Inflammatory macrophage treated with lipopolysaccharide for 1 hour (primary cell): Measurements from ENCODE around the gene TNFSF15.

Experiments
- DNase-seq, 2 donors: peaks; one replicate each; pipeline ENCODE4 v3.0.0-alpha.2; 2020 to 2022

Gene TNFSF15

GRCh38 chr9:114787214-114787613 lies 18.6 kb downstream of the TNFSF15 start:
- no peak for DNase-seq

GRCh38 chr9:114785866-114786650 lies 19.8 kb downstream of the TNFSF15 start:
- peak in 1 of 2 donors; percentile 36 for DNase-seq

DNA sequence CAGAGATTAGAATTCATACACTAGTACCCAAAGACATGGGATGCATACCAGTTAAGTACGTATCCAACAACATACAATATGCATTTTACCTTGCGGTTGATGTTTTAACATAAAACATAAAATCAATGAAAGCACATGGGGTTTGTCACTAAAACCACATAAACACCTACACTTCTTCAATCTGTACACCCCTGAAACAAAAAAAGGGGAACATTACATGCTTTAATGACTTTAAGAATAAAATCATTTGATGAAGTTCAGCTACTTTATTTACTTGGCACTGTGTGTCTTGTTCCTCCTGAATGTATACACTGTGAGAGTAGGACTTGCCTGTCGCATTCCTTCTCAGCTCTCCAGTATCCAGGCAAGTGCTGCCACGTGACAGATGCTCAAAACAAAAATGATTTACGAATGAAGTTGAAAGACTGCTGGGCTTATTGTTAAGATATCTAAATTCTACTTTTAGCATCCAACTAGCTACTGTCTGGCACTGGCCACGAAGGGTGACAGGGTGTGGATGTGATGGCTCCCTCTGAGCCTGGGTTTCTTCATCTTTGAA lies 21.0 kb downstream of the TNFSF15 start:
- no peak for DNase-seq

- no peak for DNase-seq
These were observed 23.3 kb downstream of the TNFSF15 start for GRCh38 chr9:114782586-114782985.

DNA sequence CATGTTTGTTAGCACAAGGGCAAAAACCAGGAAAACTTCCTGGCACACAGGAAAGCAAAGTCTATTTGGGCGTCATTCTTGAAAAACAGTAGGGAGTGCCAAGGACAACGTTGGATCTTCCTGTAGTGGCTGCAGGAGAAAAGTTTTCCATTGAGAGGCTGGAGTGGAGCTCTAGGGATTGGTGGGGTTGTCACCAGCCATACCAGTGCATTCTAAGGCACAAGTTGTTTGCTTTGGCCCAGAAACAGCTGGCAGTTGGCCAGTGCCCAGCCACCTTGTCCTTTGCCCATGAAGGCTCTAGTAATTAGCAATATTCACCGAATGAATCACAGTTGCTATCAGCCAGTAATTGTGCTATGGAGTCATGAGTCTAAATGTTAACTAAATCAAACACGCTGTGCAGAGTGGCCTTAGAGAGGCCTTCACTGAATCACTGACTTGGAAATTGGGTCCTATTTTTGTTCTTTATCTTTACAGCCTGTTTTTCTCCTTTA lies 26.4 kb downstream of the TNFSF15 start:
- no peak for DNase-seq

DNA sequence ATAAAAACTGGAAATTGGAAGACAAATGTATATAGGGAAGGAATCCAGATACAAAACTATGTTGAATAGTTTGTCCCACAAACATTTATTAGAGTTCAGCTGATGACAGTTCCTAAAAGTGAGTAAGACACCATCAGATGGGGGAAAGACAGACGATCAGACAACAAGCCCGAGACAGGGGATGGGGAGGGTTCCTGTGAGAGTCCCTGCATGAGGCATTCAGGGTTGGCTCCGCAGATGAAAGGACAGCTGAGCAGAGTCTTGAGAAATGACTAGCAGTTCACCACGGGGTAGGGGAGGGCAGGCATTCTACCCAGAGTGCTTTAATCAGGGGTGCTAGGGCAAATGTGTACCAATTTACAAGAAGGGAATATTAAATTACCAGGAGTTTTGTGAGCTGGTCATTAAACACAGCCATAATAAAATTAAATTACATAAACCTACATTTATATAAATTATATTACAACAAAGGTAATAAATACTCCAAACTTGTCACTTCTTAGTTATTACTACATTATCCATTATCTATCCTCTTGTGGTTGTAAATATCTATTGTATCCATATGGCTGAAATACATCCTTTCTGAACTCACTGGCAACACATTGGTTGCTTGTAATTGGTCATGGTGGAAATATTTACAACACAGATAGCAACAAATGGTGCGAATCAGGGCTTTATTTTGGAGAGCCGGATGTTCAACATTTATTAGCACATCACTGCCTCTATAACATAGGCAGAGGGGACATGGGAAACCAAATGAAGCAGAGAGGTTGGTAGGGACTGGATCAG lies 27.8 kb downstream of the TNFSF15 start:
- DNase-seq, result no peak

- DNase-seq, result no peak
These were observed 29.0 kb downstream of the TNFSF15 start for GRCh38 chr9:114776683-114777399.

DNA sequence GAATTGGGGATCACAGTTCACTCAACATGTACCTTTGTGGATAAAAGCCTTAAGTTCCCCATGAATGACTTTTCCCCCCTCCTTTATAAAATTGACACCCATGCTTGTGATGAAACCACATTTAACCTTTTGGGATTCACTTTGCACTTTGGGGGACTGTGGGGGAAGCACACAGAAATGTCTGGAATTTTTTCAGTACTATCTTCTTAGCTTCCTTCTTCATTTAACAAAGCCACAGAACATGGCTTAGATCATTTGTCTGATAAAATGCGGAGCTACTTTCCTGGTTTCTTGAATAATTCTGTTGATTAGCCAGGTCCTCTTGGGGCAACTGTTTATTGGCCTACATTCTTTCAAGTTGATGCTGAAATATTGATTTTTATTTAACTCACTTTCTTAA lies 29.9 kb downstream of the TNFSF15 start:
- no peak for DNase-seq

DNA sequence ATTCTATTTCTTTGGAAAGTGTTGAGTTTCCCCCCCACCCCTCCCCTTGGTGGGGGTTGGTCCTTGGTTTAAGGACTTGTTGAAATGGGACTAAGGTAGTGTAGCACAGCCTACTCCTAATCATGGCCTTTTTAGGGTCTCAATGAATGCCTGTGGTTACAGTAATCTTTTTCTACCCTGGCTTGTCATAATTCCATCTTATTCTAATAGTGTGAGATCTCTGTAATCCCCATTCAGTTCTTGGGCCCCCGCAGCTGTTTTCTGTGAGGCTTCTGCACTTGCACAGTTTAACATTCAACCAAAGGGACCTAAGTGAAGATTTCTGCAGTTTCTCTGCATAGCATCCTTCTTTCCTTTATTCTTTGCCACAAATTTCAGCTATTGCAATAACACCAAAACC lies 30.7 kb downstream of the TNFSF15 start:
- no peak for DNase-seq

DNA sequence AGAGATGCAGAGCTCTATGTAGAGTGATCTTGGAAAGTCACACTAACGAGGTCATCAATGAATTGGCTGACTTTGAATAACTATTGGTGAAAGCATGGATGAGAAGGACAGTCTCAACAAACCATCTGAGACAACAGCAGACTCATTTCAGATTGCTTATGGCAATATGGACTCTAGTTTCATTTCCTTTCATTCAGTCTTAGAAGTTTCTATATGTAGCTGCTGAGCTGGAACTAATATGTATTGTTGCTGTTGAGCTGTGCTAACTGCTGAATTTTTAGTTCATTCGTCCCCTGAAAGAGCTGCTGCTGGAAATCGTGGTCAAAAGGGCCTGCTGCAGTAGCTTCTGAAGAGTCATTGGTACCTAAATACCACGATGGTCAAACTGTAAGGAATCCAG lies 31.3 kb downstream of the TNFSF15 start:
- DNase-seq, result no peak

DNA sequence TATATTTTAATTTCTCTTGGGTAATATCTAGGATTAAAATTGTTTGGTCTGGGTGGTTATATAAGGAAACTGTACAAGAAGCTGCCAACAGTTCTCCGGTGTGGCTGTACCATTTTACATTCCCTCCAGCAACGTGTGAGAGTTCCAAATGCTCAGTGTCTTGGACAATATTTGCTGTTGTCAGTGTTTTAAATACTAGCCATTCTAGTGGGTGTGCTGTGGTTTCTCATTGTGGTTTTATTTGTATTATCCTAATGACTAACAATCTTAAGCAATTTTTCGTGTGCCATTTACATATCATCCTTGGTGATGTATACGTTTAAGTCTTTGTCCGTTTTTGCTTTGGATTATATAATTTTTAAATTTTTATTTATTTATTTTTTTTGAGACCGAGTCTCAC lies 34.0 kb downstream of the TNFSF15 start:
- no peak for DNase-seq

DNA sequence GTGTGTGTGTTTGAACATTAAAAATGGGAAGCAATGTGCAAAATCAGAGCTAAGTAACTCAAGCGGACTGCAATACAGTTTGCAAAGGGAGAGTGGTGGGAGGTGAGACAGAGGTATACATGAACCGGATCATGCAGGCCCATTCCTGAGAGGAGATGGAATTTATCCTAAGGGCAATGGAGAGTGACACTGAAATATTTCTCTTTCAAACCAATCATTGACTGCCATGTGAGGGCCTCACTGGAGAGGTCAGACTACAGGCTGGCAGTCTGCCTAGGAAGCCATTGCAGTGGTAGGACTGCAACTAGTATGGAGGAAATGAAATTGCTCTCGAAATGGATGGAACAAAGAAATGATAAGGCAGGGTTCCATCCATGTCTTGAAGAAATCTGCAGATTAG lies 34.8 kb downstream of the TNFSF15 start:
- no peak for DNase-seq

DNA sequence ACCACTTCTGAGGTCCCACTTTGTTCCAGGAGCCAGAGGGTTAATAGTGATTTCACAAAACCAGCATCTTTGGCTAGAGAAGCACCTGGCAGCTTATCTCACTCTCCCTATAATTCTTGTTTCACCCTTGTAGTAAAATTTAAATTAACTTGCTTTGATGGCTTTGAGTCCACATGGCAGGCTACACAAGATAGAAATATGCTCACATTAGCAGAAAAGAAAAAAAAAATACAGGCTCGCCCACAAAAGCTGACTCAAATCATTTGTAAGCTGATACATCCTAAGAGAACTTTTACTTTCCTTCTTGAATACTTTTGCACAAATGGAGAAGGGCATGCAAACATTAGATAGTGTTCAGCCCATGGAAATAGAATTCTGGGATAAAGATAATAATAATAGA lies 36.2 kb downstream of the TNFSF15 start:
- no peak for DNase-seq

GRCh38 chr9:114763220-114763619 lies 42.6 kb downstream of the TNFSF15 start:
- DNase-seq, result no peak

DNA sequence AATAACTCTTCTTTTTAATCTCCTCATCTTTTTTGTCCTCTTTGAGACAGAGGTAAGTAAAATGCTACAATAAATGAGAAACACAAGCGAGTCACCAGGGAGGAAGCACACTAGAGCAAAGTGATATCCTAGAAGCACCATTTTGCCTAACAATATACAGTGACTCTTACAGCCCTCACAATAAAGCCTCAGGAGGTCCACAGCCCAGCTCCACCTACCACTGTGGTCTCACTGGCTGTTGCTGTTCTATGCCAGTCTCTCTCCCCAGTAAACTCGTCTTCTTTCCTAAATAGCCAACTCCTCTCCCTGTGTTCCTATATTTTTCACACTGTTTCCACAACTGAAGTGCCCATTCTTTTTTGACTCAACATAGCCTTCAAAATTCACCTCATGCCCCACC lies 44.3 kb downstream of the TNFSF15 start:
- DNase-seq, result no peak

GRCh38 chr9:114759512-114760341 lies 46.1 kb downstream of the TNFSF15 start:
- no peak for DNase-seq

DNA sequence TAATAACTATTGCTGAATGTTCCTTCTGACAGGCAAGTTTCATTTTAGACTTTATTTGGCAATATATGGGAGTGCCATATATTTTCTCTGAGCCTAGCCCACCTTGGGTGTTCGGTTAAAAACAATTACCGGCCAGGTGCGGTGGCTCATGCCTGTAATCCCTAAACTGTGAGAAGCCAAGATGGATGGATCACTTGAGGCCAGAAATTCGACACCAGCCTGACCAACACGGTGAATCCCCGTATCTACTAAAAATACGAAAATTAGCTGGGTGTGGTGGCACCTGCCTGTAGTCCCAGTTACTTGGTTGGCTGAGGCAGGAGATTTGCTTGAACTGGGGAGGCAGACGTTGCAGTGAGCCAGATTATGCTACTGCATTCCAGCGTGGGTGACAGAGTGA lies 47.9 kb downstream of the TNFSF15 start:
- no peak for DNase-seq

GRCh38 chr9:114757395-114757794 lies 48.4 kb downstream of the TNFSF15 start:
- DNase-seq, result no peak

GRCh38 chr9:114756920-114757319 lies 48.9 kb downstream of the TNFSF15 start:
- DNase-seq, result no peak

DNA sequence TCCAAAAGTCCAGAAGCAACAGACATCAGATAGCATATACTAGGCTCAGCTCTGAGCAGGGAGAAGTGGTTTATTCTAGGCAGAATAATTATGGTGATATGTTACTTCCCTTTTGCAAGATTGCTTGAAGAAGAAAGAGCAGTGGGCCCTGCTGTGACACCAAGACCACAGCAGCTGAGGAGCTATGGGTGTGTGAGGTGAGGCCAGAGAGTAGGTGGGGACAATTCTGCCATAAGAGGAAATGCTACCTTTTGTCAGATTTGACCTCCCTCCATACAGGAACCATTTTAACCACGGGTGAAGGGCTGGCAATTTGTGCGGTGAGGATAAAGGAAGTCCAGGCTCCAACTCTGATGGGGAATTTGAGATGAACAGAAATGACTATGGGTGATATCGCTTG lies 51.3 kb downstream of the TNFSF15 start:
- DNase-seq, result peak; percentile 32 to 51

GRCh38 chr9:114746591-114747346 lies 59.1 kb downstream of the TNFSF15 start:
- DNase-seq, result no peak
